Mucosa of rectum (tissue), 2 donors: ENCODE data around the gene JCAD.

ENCODE experiments used
- H3K27ac ChIP-seq, 2 donors: one replicate each; pipeline ENCODE4 v1.7.0; 2013; ENCODE audit warnings: inconsistent platforms in 2 of 2, low read depth in 2 of 2, low read length in 2 of 2
- H3K27me3 ChIP-seq, 2 donors: one replicate each; pipeline ENCODE4 v1.7.0; 2013; ENCODE audit warnings: low read length in 2 of 2; ENCODE audit not compliant: control insufficient read depth in 2 of 2, insufficient read depth in 2 of 2
- H3K36me3 ChIP-seq, 2 donors: one replicate each; pipeline ENCODE4 v1.7.0; 2013; ENCODE audit warnings: low read length in 2 of 2; ENCODE audit not compliant: control insufficient read depth in 2 of 2, insufficient read depth in 2 of 2
- H3K4me1 ChIP-seq, 2 donors: one replicate each; pipeline ENCODE4 v1.7.0; 2013; ENCODE audit warnings: low read length in 2 of 2, mild to moderate bottlenecking in 1 of 2; ENCODE audit not compliant: control insufficient read depth in 2 of 2, insufficient read depth in 2 of 2
- H3K4me3 ChIP-seq, 2 donors: one replicate each; pipeline ENCODE4 v1.7.0; 2013; ENCODE audit warnings: low read length in 2 of 2
- H3K9ac ChIP-seq, 2 donors: one replicate each; pipeline ENCODE4 v1.7.0; 2013; ENCODE audit warnings: low read length in 2 of 2, low read depth in 1 of 2, mild to moderate bottlenecking in 1 of 2
- H3K9me3 ChIP-seq, 2 donors: one replicate each; pipeline ENCODE4 v1.7.0; 2013; ENCODE audit warnings: low read length in 2 of 2; ENCODE audit not compliant: control insufficient read depth in 2 of 2
- donor health status: healthy.
- donor health status: Normal muscosa, but diverticular disease.

Gene JCAD

DNA sequence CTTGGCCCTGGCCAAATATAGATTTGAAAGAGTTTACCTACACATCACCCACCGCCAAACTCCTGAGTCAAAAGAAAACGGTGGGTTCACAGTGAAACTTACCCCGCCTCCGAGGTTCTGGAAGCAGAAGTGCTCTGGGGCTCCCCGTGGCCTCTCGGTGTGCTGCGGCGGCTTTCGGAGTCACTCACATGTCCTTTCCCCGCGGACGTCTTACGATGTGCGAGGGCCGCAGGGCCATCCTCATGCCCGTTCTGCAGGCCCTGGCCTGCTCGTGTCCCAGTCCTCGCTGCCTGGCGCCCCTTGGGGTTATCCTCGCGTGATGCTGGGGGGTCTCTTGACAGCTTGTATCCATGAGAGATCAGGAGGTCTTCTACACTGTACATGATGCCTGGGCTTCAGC, 12.0 kb downstream of the JCAD start:
- Histone ChIP-seq H3K27me3 (peaks cover 0 to 2% of the 10 kb centered on the region in 2 donors), H3K4me1 (no peaks in the 10 kb centered on the region), H3K9me3 (no peaks in the 10 kb centered on the region), H3K9ac (no peak overlapping the region), H3K4me3 (no peak overlapping the region), H3K27ac (no peak overlapping the region), H3K36me3 (no peaks in the 10 kb centered on the region)

DNA sequence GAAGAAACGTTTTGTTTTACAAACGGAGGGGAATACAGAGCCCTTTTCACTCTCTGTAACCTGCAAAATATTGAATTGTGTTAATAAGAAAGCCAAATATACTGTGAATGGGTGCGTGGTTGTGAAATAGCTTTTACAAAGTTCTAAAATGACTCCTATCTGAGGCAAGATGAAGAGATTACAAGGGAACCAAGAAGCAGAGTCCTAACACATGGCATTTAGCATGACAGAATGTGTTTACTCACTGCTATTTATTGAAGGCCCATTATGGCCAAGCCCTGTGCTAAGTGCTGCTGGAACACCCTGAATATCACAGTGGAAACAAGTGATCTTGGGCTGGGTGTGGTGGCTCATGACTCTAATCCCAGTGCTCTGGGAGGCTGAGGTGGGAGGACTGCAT, 12.9 kb downstream of the JCAD start:
- Histone ChIP-seq H3K4me3 (no peak overlapping the region), H3K27me3 (peaks cover 0 to 2% of the 10 kb centered on the region in 2 donors), H3K4me1 (no peaks in the 10 kb centered on the region), H3K27ac (no peak overlapping the region), H3K9me3 (no peaks in the 10 kb centered on the region), H3K9ac (no peak overlapping the region), H3K36me3 (no peaks in the 10 kb centered on the region)

GRCh38 chr10:30045961-30046360, 13.4 kb downstream of the JCAD start:
- no peaks in the 10 kb centered on the region for H3K4me1 ChIP-seq
- H3K27me3 ChIP-seq: peaks cover 0 to 2% of the 10 kb centered on the region in 2 donors

DNA sequence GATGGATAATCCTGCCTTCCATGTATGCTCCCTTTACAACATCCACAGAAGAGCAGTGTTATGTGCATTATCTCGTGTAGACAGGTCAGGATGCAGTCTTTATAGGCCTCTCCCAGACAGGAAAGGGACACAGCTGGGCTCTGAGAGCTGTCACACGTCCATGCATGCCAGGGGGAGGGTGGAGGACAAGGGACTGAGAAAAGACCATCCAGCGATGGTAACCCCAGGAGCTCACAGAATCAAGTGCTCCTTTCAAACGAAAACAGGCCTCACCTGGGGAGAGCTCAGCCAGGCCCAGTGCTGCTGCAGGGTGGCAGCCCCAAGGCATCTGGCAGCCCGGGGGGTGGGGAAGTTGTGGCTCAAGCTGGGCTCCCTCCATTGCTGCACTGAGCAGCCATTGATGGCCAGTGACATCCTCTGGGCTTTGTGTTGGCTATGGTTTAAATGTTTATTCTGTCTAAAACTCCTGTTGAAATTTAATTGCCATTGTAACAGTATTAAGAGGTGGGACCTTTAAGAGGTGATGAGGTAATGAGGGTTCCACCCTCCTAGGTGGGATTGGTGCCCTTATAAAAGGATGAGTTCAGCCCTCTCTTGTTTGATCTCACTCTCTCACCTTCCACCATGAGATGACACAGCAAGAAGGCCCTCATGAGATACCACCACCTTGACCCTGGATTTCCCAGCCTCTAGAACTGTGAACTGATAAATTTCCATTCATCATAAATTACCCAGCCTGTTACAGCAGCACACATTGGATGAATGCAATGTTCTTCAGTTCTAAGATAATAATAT, 15.7 kb downstream of the JCAD start:
- H3K9me3 ChIP-seq: no peaks in the 10 kb centered on the region
- no peak overlapping the region for H3K4me3 ChIP-seq
- peaks cover 0 to 2% of the 10 kb centered on the region in 2 donors for H3K27me3 ChIP-seq
- H3K27ac ChIP-seq: no peak overlapping the region
- H3K9ac ChIP-seq: no peak overlapping the region
- no peaks in the 10 kb centered on the region for H3K36me3 ChIP-seq
- H3K4me1 ChIP-seq: peaks cover 0 to 2% of the 10 kb centered on the region in 2 donors

More at GRCh38 chr10:30045961-30046360, 13.4 kb downstream of the JCAD start:
- H3K27ac ChIP-seq: no peak overlapping the region
- H3K9me3 ChIP-seq: no peaks in the 10 kb centered on the region
- no peaks in the 10 kb centered on the region for H3K36me3 ChIP-seq
- no peak overlapping the region for H3K4me3 ChIP-seq
- no peak overlapping the region for H3K9ac ChIP-seq

DNA sequence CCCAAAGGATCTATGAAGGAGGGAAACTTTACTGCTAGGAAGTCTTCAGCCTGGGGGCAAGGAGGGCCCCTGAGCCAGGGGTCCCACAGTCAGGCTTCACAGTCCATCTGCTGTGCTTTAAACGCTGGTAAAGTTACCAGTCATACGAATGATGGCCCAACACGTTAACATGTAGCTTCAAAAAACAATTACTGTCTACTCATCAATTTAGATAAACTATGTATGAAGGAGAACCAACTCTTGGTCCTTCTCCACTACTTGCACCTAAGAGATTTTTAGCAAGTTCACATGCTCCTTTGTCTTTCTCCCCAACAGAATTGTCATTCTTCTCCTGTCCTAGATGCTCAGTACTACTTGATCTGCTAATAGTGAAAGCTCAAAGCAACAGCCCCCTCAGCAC, 16.6 kb downstream of the JCAD start:
- no peak overlapping the region for H3K4me3 ChIP-seq
- H3K27me3 ChIP-seq: peaks cover 0 to 2% of the 10 kb centered on the region in 2 donors
- H3K27ac ChIP-seq: no peak overlapping the region
- H3K4me1 ChIP-seq: peaks cover 0 to 2% of the 10 kb centered on the region in 2 donors
- no peaks in the 10 kb centered on the region for H3K36me3 ChIP-seq
- no peaks in the 10 kb centered on the region for H3K9me3 ChIP-seq
- H3K9ac ChIP-seq: no peak overlapping the region

DNA sequence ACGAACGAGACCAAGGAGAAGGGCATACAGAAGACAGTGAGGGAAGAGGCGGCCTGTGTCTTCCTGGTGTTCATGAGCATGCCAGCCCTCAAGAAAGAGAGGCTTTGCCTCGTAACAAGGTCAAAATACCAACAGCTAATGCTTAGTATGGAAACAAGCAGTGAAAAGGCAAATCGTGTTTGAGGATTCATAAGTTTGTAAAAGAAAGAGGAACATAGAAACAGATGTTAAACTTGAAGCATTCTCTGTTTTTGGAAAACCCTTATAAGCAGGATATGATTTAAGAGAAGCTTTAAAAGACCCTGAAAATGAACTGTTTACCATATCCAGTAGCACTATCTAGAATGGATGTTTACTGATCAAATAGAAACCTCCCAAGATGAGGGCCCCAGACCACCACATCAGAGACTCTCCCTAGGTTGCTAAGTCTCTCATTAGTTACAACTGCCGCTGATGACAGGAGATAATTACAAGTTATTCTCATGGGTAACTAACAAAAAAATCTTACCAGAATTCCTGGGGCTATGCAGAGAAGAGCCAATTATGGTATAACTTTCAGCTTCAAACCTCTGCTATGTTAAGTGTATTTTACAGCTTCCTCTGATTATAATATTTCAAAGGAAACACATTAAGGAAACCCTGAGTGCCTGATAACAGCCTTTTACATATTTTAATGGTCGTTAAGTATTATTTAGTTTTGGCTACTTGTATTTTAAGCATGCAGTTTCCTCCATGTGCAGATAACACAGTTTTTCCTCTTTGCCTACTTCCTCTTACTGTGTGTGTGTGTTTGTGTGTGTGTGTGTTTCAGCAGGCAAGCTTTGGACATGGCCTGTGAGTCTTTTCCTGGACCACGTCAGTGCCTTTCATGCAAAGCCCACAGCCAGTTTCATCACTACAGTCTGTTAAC, 17.9 kb downstream of the JCAD start:
- Histone ChIP-seq H3K27me3 (peaks cover 0 to 2% of the 10 kb centered on the region in 2 donors), H3K9ac (no peak overlapping the region), H3K9me3 (no peaks in the 10 kb centered on the region), H3K4me3 (no peak overlapping the region), H3K36me3 (no peaks in the 10 kb centered on the region), H3K27ac (no peak overlapping the region), H3K4me1 (peaks cover 0 to 2% of the 10 kb centered on the region in 2 donors)

DNA sequence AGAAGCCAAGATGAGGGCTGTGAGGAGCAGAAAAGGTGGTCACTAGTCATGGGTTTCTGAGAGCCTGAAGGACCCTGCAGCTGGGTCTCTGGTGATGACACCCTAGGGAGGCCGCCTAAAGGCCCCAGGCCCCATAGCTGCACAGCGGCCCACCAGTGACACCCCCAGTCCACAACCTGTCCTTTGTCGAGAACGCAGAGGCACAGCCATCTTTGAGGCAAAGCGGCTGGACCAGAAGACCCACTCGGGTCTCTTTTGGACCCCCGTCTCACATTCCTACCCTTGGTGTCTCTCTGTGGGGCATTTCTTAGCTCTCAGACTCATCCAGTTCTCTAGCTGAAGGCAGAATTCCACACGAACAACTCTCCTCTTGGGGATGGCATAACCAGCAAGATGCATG, 18.8 kb downstream of the JCAD start:
- Histone ChIP-seq H3K4me1 (peaks cover 0 to 2% of the 10 kb centered on the region in 2 donors), H3K4me3 (no peak overlapping the region), H3K9me3 (no peaks in the 10 kb centered on the region), H3K27me3 (peaks cover 0 to 2% of the 10 kb centered on the region in 2 donors), H3K9ac (no peak overlapping the region), H3K27ac (no peak overlapping the region), H3K36me3 (no peaks in the 10 kb centered on the region)

DNA sequence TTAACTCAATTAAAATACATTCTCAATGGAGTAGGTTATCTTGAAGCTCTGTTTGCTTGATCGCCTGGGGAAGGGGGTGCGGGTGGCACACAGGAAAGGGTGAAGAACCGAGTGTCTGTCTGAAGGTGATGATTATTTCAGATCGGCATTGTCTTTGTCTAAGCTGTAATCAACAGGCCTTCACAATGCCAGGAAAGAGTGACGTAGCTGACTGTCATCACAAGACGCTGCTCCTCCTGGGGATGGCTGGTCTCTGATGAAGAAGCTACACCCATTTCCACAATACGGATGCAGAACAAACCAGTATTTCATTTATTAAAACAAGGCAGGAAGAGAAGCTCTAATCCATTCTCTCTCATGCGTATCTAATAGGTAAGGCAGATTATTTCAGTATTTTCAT, 19.4 kb downstream of the JCAD start:
- no peaks in the 10 kb centered on the region for H3K36me3 ChIP-seq
- no peaks in the 10 kb centered on the region for H3K9me3 ChIP-seq
- H3K9ac ChIP-seq: no peak overlapping the region
- no peak overlapping the region for H3K27ac ChIP-seq
- peaks cover 0 to 2% of the 10 kb centered on the region in 2 donors for H3K27me3 ChIP-seq
- no peak overlapping the region for H3K4me3 ChIP-seq
- H3K4me1 ChIP-seq: peaks cover 0 to 2% of the 10 kb centered on the region in 2 donors

GRCh38 chr10:30039567-30039966, 19.8 kb downstream of the JCAD start:
- Histone ChIP-seq H3K4me1 (peaks cover 0 to 2% of the 10 kb centered on the region in 2 donors), H3K9me3 (no peaks in the 10 kb centered on the region), H3K9ac (no peak overlapping the region), H3K36me3 (no peaks in the 10 kb centered on the region), H3K4me3 (no peak overlapping the region), H3K27ac (no peak overlapping the region), H3K27me3 (peaks cover 0 to 2% of the 10 kb centered on the region in 2 donors)
